Chondrocyte (in vitro differentiated cells): ENCODE results near the gene PIP5K1B. TPM values are rescaled to one million over a fixed set of nuclear protein-coding genes. Genes with fewer than 3 reads are reported as not detected.
"Not testable (repeated sequence)": the region's sequence is repeated elsewhere in the genome, so short reads cannot be mapped to it uniquely, and the experiment has no call there.

Experiments
- DNase-seq: peaks from one replicate; pipeline ENCODE4 v3.0.0; 2021; ENCODE audit warnings: mixed read lengths, low spot score
- H3K27ac Mint-ChIP-seq: one replicate; pipeline ENCODE4 v1.8.0; 2021; ENCODE audit warnings: mild to moderate bottlenecking, moderate library complexity, mixed read lengths; ENCODE audit not compliant: unreplicated experiment
- H3K27me3 Mint-ChIP-seq: 2 replicates; pipeline ENCODE4 v1.8.0; 2021; ENCODE audit warnings: low read depth, mixed read lengths
- H3K36me3 Mint-ChIP-seq: 2 replicates; pipeline ENCODE4 v1.8.0; 2021; ENCODE audit warnings: low read depth, mixed read lengths
- H3K4me1 Mint-ChIP-seq: 2 replicates; pipeline ENCODE4 v1.8.0; 2021; ENCODE audit warnings: low read depth, mild to moderate bottlenecking, mixed read lengths
- H3K4me3 Mint-ChIP-seq: one replicate; pipeline ENCODE4 v1.8.0; 2021; ENCODE audit warnings: mild to moderate bottlenecking, moderate library complexity, mixed read lengths; ENCODE audit not compliant: unreplicated experiment
- H3K9me3 Mint-ChIP-seq: 2 replicates; pipeline ENCODE4 v1.8.0; 2021; ENCODE audit warnings: low read depth, mixed read lengths
- total RNA-seq: library from RNA; stranded (reverse); gene quantifications from 3 replicates; pipeline ENCODE4 v1.2.1, GENCODE V29; 2021
- TF ChIP-seq, protein P1 (sequence below): fragments of 200-600 bp; sonication (generic); IDR thresholded peaks from 2 replicates; pipeline ENCODE4 v1.5.0; 2021; ENCODE audit warnings: antibody characterized with exemption, mild to moderate bottlenecking, moderate library complexity

Gene PIP5K1B
- total RNA-seq, 1 donor from 2014 or later, result not detected

DNA sequence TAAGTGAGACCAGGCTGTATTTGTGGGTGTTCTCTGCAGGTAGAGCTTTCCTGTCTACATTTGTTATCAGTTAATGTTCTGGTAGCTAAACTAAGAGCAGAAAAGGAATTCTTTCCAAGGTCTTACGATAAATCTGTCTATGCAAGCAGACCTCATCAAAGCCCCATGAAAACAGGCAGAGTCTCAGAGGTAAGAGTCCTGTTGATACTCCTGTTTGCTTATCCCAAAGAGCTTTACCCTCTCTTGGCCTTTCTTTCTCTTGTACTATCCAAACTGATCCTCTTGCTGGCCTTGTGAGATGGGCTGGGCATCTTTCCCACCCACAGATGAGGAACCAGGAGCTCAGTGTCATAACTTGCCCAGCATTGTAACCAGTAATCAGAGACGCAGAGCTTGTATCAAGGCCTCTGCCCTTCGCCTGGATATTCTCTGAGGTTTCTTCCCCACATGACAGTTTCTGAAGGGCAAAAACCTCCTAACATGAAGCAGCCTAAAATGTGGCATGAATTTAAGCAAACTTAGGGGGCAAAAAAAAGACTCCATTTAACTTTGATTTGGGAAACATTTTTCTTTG, 275.4 kb downstream of the PIP5K1B start:
- Mint-ChIP-seq H3K27ac (no peak overlapping the region), H3K27me3 (peaks cover 24% of the 10 kb centered on the region), H3K36me3 (no peaks in the 10 kb centered on the region), H3K4me1 (no peaks in the 10 kb centered on the region), H3K4me3 (no peak overlapping the region), H3K9me3 (no peaks in the 10 kb centered on the region)
- no peak for DNase-seq
- TF ChIP-seq, protein P1, sequence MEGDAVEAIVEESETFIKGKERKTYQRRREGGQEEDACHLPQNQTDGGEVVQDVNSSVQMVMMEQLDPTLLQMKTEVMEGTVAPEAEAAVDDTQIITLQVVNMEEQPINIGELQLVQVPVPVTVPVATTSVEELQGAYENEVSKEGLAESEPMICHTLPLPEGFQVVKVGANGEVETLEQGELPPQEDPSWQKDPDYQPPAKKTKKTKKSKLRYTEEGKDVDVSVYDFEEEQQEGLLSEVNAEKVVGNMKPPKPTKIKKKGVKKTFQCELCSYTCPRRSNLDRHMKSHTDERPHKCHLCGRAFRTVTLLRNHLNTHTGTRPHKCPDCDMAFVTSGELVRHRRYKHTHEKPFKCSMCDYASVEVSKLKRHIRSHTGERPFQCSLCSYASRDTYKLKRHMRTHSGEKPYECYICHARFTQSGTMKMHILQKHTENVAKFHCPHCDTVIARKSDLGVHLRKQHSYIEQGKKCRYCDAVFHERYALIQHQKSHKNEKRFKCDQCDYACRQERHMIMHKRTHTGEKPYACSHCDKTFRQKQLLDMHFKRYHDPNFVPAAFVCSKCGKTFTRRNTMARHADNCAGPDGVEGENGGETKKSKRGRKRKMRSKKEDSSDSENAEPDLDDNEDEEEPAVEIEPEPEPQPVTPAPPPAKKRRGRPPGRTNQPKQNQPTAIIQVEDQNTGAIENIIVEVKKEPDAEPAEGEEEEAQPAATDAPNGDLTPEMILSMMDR, result no peak

DNA sequence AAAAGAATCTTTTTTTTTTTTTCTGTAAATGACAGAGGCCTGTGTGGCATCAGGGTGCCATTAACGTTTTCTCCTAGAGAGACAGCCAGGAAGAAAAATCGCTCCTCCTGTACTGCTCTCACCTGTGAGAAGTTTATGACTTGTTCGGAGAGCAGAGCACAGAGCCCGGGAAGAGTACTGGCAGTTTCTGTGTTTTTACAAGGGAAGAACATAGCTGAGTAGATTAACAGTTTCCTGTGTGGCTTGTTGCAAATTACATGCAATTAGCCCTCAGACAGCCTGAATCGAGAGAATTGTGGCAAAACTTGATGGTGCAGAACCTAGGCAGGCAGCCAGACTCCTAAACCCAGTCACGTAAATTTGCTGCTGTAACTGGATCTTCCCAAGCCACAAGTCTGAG, 276.7 kb downstream of the PIP5K1B start:
- Mint-ChIP-seq H3K27ac (no peak overlapping the region), H3K4me3 (no peak overlapping the region), H3K36me3 (no peaks in the 10 kb centered on the region), H3K4me1 (no peaks in the 10 kb centered on the region), H3K9me3 (no peaks in the 10 kb centered on the region), H3K27me3 (peaks cover 24% of the 10 kb centered on the region)
- TF ChIP-seq, protein P1, result no peak
- DNase-seq, result no peak

DNA sequence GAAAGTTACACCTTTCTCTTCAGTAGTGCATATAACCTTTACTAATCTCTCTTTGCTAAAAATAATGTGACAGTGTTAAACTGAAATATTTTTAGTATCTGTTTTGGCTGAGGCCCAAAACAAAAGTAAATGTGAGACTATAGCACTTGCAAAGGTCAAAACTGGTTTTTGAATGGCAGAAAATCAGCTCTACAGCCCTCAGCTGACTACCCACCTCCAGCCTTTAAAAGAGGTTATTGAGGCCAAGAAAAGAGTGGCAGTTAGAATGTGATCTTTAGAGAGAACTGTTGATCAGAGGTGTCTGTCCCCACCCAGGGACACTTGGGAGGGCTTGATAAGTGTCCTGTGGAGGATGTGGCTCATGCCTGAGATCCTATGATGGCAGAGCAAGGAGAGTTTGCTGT, 278.0 kb downstream of the PIP5K1B start:
- Mint-ChIP-seq H3K27me3 (peaks cover 24% of the 10 kb centered on the region), H3K27ac (no peak overlapping the region), H3K36me3 (no peaks in the 10 kb centered on the region), H3K9me3 (no peaks in the 10 kb centered on the region), H3K4me1 (no peaks in the 10 kb centered on the region), H3K4me3 (no peak overlapping the region)
- TF ChIP-seq, protein P1, result no peak
- DNase-seq, result no peak

DNA sequence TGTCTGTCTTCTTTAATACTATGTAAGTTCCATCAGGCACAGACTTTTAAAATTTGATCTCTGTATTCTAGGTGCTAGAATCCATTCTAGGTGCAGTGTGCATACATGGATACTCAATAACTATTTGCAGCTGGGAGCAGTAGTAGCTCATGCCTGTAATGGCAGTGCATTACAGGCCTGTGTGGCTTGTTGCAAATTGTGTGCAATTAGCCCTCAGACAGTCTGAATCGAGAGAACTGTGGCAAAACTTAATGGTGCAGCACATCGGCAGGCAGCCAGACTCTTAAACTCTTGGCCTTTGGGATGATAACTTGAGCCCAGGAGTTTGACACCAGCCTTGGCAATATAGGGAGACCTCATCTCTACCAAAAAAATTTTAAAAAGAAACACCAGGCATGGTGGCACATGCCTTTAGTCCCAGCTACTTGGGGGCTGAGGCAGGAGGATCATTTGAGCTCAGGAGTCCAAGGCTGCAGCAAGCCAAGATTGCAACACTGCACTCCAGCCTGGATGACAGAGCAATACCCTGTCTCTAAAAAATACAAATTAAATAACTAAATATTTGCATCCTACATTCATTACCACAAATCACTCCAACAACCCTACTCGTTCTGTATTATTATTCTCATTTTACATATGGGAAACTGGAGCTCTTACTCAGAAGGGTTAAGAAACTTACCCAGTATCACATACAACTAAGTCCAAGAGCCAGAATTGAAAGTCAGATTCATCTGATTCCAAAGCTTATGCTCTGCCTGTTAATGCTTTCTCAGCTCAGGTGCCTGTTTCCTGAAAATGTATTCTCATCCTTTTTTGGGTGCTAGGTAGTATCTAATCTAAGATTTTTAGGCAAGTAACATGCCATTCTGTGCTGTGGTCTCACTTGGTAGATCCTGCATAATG, 278.7 kb downstream of the PIP5K1B start:
- no peak for DNase-seq
- no peaks in the 10 kb centered on the region for H3K36me3 Mint-ChIP-seq
- no peaks in the 10 kb centered on the region for H3K9me3 Mint-ChIP-seq
- no peak overlapping the region for H3K4me3 Mint-ChIP-seq
- no peaks in the 10 kb centered on the region for H3K4me1 Mint-ChIP-seq
- TF ChIP-seq, protein P1, result no peak
- H3K27ac Mint-ChIP-seq, result no peak overlapping the region
- peaks cover 19% of the 10 kb centered on the region for H3K27me3 Mint-ChIP-seq

DNA sequence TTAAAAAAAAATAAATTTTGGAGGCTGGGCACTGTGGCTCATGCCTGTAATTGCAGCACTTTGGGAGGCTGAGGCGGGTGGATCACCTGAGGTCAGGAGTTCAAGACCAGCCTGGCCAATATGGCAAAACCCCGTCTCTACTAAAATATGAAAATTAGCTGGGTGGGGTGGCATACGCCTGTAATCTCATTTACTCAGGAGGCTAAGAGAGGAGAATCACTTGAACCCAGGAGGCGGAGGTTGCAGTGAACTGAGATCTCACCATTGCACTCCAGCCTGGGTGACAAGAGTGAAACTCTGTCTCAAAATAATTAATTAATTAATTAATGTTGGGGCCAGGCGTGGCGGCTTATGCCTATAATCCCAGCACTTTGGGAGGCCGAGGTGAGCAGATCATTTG, 281.9 kb downstream of the PIP5K1B start:
- not testable (repeated sequence) for H3K27ac Mint-ChIP-seq, H3K36me3 Mint-ChIP-seq, H3K27me3 Mint-ChIP-seq, H3K4me1 Mint-ChIP-seq, H3K9me3 Mint-ChIP-seq, H3K4me3 Mint-ChIP-seq, DNase-seq
